PC-9 (cell line): ENCODE measurements around the gene SEC14L1.
"Not testable (repeated sequence)": the region's sequence is repeated elsewhere in the genome, so short reads cannot be mapped to it uniquely, and the experiment has no call there.

Experiments
- EZH2 ChIP-seq: fragments of 200-600 bp; sonication (generic); IDR thresholded peaks from 2 replicates; pipeline ENCODE4 v1.8.0; 2017; ENCODE audit warnings: antibody characterized with exemption, low read depth
- TF ChIP-seq, protein P1 (sequence below): fragments of 200-600 bp; sonication (generic); conservative IDR thresholded peaks from 2 replicates; pipeline ENCODE4 v1.6.1; 2017; ENCODE audit warnings: mixed run types, antibody characterized with exemption, mild to moderate bottlenecking, moderate library complexity

DNA sequence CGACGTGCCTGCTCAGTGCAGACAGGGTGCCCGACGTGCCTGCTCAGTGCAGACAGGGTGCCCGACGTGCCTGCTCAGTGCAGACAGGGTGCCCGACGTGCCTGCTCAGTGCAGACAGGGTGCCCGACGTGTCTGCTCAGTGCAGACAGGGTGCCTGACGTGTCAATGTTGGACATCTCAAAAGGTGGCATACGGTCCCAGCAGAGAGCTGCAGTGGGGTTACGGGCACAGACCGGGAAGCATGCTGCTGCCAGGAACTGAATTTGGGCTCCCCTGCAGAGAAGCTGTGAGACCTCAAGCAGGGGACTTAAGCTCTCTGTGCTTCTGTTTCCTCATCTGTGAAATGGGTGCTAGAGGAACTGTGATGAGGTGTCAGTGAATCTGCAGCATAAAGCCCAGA, 115.2 kb downstream of the SEC14L1 start:
- TF ChIP-seq, protein P1, sequence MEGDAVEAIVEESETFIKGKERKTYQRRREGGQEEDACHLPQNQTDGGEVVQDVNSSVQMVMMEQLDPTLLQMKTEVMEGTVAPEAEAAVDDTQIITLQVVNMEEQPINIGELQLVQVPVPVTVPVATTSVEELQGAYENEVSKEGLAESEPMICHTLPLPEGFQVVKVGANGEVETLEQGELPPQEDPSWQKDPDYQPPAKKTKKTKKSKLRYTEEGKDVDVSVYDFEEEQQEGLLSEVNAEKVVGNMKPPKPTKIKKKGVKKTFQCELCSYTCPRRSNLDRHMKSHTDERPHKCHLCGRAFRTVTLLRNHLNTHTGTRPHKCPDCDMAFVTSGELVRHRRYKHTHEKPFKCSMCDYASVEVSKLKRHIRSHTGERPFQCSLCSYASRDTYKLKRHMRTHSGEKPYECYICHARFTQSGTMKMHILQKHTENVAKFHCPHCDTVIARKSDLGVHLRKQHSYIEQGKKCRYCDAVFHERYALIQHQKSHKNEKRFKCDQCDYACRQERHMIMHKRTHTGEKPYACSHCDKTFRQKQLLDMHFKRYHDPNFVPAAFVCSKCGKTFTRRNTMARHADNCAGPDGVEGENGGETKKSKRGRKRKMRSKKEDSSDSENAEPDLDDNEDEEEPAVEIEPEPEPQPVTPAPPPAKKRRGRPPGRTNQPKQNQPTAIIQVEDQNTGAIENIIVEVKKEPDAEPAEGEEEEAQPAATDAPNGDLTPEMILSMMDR = not testable (repeated sequence)
- not testable (repeated sequence) for TF ChIP-seq EZH2
